Adrenal gland (tissue), 12 donors: ENCODE measurements around the gene SLC43A1. TPM values are rescaled to one million over a fixed set of nuclear protein-coding genes. Genes with fewer than 3 reads are reported as not detected.

Experiments used
- DNase-seq, 7 donors: peaks; one replicate each; pipeline ENCODE4 v3.0.0-alpha.2; 2019 to 2020
- H3K27ac ChIP-seq, 5 donors: fragments of 200-600 bp; sonication (generic) in 4 of 5; 1 replicate in 3 of 5; 2 replicates in 2 of 5; pipeline versions ENCODE4 v1.5.1 to v1.8.0; 2016 to 2020; ENCODE audit warnings: mild to moderate bottlenecking in 1 of 5
- H3K27me3 ChIP-seq: fragments of 200-600 bp; 2 replicates; pipeline ENCODE4 v1.8.0; 2021
- H3K36me3 ChIP-seq, 2 donors: fragments of 200-600 bp; replicated peaks in 1 of 2; 1 replicate in 1 of 2; 2 replicates in 1 of 2; pipeline versions ENCODE4 v1.5.1 to v1.8.0; 2018 to 2022
- H3K4me1 ChIP-seq, 2 donors: fragments of 200-600 bp; replicated peaks in 1 of 2; 1 replicate in 1 of 2; 2 replicates in 1 of 2; pipeline versions ENCODE4 v1.5.1 to v1.8.0; 2018 to 2021
- H3K4me3 ChIP-seq, 4 donors: fragments of 200-600 bp; sonication (generic) in 3 of 4; one replicate each; pipeline ENCODE4 v1.5.1; 2016 to 2018
- H3K9me3 ChIP-seq, 3 donors: fragments of 200-600 bp; sonication (generic) in 1 of 3; replicated peaks in 1 of 3; 1 replicate in 2 of 3; 2 replicates in 1 of 3; pipeline versions ENCODE4 v1.5.1 to v1.8.0; 2016 to 2021
- POLR2A ChIP-seq, 2 donors: fragments of 450-650 bp; IDR thresholded peaks; one replicate each; pipeline ENCODE4 v1.6.1; 2017; ENCODE audit warnings: antibody characterized with exemption in 2 of 2, mild to moderate bottlenecking in 2 of 2, moderate library complexity in 1 of 2
- WGBS, 4 donors: extraction: QIAGEN DNeasy Blood & Tissue Kit in 2 of 4; methylation state at CpG; one replicate each; pipeline versions ENCODE4 v1.1.5 to v1.1.7; 2013 to 2017; 5-methylcytosine and 5-hydroxymethylcytosine counted together
- intact Hi-C, 2 donors: fragments of 100-400 bp; cut with DNase I; formaldehyde crosslinking; loops; one replicate each; pipeline versions ENCODE4 v1.14.1 to v1.15.0; 2022 to 2023
- polyA plus RNA-seq, 3 donors: library from polyadenylated mRNA; stranded (reverse); fragments of 200-250 nt in 2 of 3; fragments of 350-450 nt in 1 of 3; fragmentation: Illumina TruSeq in 1 of 3; extraction: RNeasy Lipid Tissue Mini Kit (QIAGEN cat#74804) in 1 of 3; gene quantifications; one replicate each; pipeline ENCODE4 v1.2.3, GENCODE V29; 2013 to 2014
- total RNA-seq, 9 donors: library from RNA; depleted of rRNA in 4 of 9; stranded (reverse); fragments of >200 nt in 4 of 9; fragments of 120-200 nt in 1 of 9; fragmentation: NEBNext Ultra II Directional in 1 of 9; extraction: Animal tissue kit (Norgen Biotek cat#: 25700) in 1 of 9; gene quantifications; one replicate each; pipeline versions ENCODE4 v1.1.0 to v1.2.4, GENCODE V29; 2013 to 2023
- TF ChIP-seq, protein P1 (sequence below), 6 experiments: fragments of 450-650 bp in 4 of 6; fragments of 200-600 bp in 2 of 6; sonication (generic) in 1 of 6; IDR thresholded peaks; 1 replicate in 5 of 6; 2 replicates in 1 of 6; pipeline versions ENCODE4 v1.5.1 to v1.8.0; 2016 to 2021; ENCODE audit warnings: antibody characterized with exemption in 6 of 6, mild to moderate bottlenecking in 2 of 6, moderate library complexity in 1 of 6
- donor health status: healthy with polysubstance abuse.
- donor health status: Bipolar disorder and iron deficiency.
- donor health status: DM: yes; HTN: yes; CAD: no.
- donor health status: DM: no; HTN: no; CAD: no.
- donor health status: DM: no; HTN: no; CAD: no.
- donor health status: DM: yes; HTN: yes; CAD: no.

SLC43A1 gene
- total and polyA plus RNA-seq, 12 donors: 3.8 to 32.3 (median 22.9) TPM

- no peaks in the 10 kb centered on the region for H3K27me3 ChIP-seq
- no peak overlapping the region for H3K4me3 ChIP-seq
- no peak overlapping the region for H3K27ac ChIP-seq
- TF ChIP-seq POLR2A (IDR thresholded peaks at IDR 0.05): no peak
- TF ChIP-seq, protein P1, sequence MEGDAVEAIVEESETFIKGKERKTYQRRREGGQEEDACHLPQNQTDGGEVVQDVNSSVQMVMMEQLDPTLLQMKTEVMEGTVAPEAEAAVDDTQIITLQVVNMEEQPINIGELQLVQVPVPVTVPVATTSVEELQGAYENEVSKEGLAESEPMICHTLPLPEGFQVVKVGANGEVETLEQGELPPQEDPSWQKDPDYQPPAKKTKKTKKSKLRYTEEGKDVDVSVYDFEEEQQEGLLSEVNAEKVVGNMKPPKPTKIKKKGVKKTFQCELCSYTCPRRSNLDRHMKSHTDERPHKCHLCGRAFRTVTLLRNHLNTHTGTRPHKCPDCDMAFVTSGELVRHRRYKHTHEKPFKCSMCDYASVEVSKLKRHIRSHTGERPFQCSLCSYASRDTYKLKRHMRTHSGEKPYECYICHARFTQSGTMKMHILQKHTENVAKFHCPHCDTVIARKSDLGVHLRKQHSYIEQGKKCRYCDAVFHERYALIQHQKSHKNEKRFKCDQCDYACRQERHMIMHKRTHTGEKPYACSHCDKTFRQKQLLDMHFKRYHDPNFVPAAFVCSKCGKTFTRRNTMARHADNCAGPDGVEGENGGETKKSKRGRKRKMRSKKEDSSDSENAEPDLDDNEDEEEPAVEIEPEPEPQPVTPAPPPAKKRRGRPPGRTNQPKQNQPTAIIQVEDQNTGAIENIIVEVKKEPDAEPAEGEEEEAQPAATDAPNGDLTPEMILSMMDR (IDR thresholded peaks at IDR 0.05): no peak
- no peaks in the 10 kb centered on the region for H3K9me3 ChIP-seq
- H3K36me3 ChIP-seq: no peaks in the 10 kb centered on the region
- peaks cover 11 to 21% of the 10 kb centered on the region in 2 donors for H3K4me1 ChIP-seq
- WGBS, 4 donors: 20 to 79% (median 59%) methylated on average over 1 to 5 of the region's 5 CpGs
- DNase-seq: no peak
- intact Hi-C loops: loop anchor here in 1 of 2 donors (10.0 kb wide), 1 partner anchor 130 kb away; no protein-coding TSS in a partner anchor
Observed at GRCh38 chr11:57474803-57475115, 40.7 kb downstream of the SLC43A1 start.

DNA sequence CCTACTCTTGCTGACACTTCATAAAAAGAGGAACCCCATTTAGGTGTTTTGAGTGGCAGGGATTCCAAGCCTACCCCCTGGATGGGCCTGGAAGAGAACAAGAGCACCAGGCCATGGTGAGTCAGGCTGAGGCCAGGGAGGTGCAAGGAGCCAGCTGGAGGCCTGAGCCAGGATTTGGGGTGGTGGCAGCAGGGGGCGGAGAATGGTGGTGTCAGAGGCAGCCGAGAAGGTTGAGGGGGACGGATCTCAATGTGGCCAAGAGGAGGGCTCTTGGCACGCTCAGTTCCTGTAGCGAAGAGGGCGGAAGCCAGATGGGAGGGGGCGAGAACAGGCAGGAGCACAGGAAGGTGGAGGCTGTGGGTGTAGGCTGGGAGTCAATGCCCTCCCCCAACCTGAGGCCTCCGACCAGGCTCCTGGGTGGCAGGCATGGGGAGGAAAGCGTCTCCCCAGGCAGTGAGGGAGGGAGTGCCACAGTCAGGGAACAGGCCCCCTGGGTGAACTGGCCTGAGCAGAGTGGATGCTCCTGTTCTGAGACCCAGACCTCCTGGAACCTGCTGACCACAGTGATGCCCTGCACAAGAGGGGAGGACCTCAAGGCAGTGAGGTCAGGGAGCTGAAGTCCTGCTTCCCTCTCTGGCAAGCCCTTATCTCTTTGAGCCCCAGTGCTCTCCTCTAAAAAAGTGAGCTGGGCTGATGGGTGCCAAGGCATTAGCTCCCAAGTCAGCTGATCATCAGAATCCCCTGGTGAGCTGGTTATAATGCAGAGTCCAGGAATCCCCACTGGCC is 41.3 kb downstream of the SLC43A1 start:
- no peaks in the 10 kb centered on the region for H3K9me3 ChIP-seq
- no peak for DNase-seq
- H3K4me1 ChIP-seq: peaks cover 11 to 21% of the 10 kb centered on the region in 2 donors
- WGBS, 4 donors: 47 to 76% (median 61%) methylated on average over 7 to 9 of the region's 9 CpGs
- no peak overlapping the region for H3K4me3 ChIP-seq
- TF ChIP-seq, protein P1 (IDR thresholded peaks at IDR 0.05): no peak
- no peak for TF ChIP-seq POLR2A (IDR thresholded peaks at IDR 0.05)
- no peaks in the 10 kb centered on the region for H3K36me3 ChIP-seq
- H3K27me3 ChIP-seq: no peaks in the 10 kb centered on the region
- intact Hi-C loops: loop anchor here in 1 of 2 donors (10.0 kb wide), 1 partner anchor 129 kb away; no protein-coding TSS in a partner anchor
- H3K27ac ChIP-seq: no peak overlapping the region

- 43 to 68% (median 60%) methylated on average over 6 of the region's 6 CpGs for WGBS, 4 donors
- Histone ChIP-seq H3K4me1 (peaks cover 11 to 21% of the 10 kb centered on the region in 2 donors), H3K9me3 (no peaks in the 10 kb centered on the region), H3K27ac (no peak overlapping the region), H3K36me3 (no peaks in the 10 kb centered on the region), H3K4me3 (no peak overlapping the region), H3K27me3 (no peaks in the 10 kb centered on the region)
- TF ChIP-seq, protein P1 (IDR thresholded peaks at IDR 0.05): no peak
- TF ChIP-seq POLR2A (IDR thresholded peaks at IDR 0.05): no peak
- intact Hi-C loops: loop anchor here in 1 of 2 donors (10.0 kb wide), 1 partner anchor 129 kb away; no protein-coding TSS in a partner anchor
- no peak for DNase-seq
Observed at GRCh38 chr11:57473285-57473841, 42.1 kb downstream of the SLC43A1 start.

DNA sequence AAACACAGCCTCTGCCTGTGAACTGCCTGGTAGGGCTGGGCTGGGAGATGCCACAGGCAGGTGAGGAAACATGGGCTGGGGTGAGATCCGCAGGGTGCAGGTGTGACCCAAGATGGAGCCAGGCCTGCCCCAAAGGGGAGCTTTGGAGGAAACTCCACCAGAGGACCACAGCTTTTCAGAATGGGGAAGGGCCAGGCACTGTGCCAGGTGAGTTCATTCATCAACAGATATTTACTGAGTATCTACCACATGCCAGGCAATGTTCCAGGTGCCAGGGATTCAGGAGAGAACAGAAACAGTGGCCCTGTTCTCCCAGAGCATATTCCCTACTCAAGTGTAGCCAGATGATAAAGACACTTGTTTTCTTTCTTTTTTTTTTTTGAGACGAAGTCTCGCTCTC is 44.0 kb downstream of the SLC43A1 start:
- H3K9me3 ChIP-seq: no peaks in the 10 kb centered on the region
- no peaks in the 10 kb centered on the region for H3K36me3 ChIP-seq
- WGBS, 4 donors: 83 to 100% (median 89%) methylated on average over 3 of the region's 3 CpGs
- intact Hi-C loops: loop anchor here in 1 of 2 donors (10.0 kb wide), 1 partner anchor 127 kb away; no protein-coding TSS in a partner anchor
- H3K27ac ChIP-seq: no peak overlapping the region
- peaks cover 7 to 16% of the 10 kb centered on the region in 2 donors for H3K4me1 ChIP-seq
- H3K27me3 ChIP-seq: no peaks in the 10 kb centered on the region
- TF ChIP-seq POLR2A (IDR thresholded peaks at IDR 0.05): no peak
- TF ChIP-seq, protein P1 (IDR thresholded peaks at IDR 0.05): no peak
- no peak overlapping the region for H3K4me3 ChIP-seq
- DNase-seq: no peak
